Measurements from ENCODE around the gene SPRED2.

GRCh38 chr2:65407240-65407639, 25.2 kb downstream of the SPRED2 start:
- TF ChIP-seq CTCF (IDR thresholded peaks at IDR 0.05) (no peak), ZFX (IDR thresholded peaks at IDR 0.05; ENCODE audit: borderline replicate concordance) (no peak)

Data from 22Rv1 (cell line).